HL-60 (cell line): ENCODE data around the gene FAM186B.

Source experiments
- DNase-seq, 2 experiments: peaks; one replicate each; pipeline ENCODE4 v3.0.0-alpha.2; 2010 to 2020; ENCODE audit warnings: low read depth in 1 of 2, low spot score in 1 of 2
- H3K27ac ChIP-seq: fragments of 250-450 bp; sonication (Bioruptor Pico); replicated peaks from 2 replicates; pipeline ENCODE4 v1.5.1; 2020; ENCODE audit warnings: mild to moderate bottlenecking, moderate library complexity
- H3K27me3 ChIP-seq: fragments of 250-450 bp; sonication (Bioruptor Pico); 2 replicates; pipeline ENCODE4 v1.5.1; 2021; ENCODE audit warnings: mild to moderate bottlenecking, moderate library complexity; ENCODE audit not compliant: insufficient read depth, poor library complexity, severe bottlenecking
- H3K4me3 ChIP-seq: replicated peaks from 2 replicates; pipeline ENCODE4 v1.5.1; 2011; ENCODE audit warnings: mild to moderate bottlenecking, control low read depth, low read length; ENCODE audit not compliant: insufficient read depth
- GABPA ChIP-seq: IDR thresholded peaks from 2 replicates; pipeline ENCODE4 v1.6.1; 2012; ENCODE audit warnings: low read depth
- POLR2AphosphoS5 ChIP-seq: IDR thresholded peaks from 2 replicates; pipeline ENCODE4 v1.6.1; 2012; ENCODE audit warnings: low read depth
- SPI1 ChIP-seq: IDR thresholded peaks from 2 replicates; pipeline ENCODE4 v1.6.1; 2012; ENCODE audit warnings: low read depth, mild to moderate bottlenecking, borderline replicate concordance
- TF ChIP-seq, protein P1 (sequence below): IDR thresholded peaks from one replicate; pipeline ENCODE4 v1.5.1; 2011; ENCODE audit warnings: low read length, control low read depth, inconsistent platforms; ENCODE audit not compliant: insufficient read depth
- TF ChIP-seq, protein P2 (sequence below): IDR thresholded peaks from 2 replicates; pipeline ENCODE4 v1.6.1; 2012; ENCODE audit warnings: low read depth; ENCODE audit not compliant: insufficient replicate concordance

The FAM186B gene

DNA sequence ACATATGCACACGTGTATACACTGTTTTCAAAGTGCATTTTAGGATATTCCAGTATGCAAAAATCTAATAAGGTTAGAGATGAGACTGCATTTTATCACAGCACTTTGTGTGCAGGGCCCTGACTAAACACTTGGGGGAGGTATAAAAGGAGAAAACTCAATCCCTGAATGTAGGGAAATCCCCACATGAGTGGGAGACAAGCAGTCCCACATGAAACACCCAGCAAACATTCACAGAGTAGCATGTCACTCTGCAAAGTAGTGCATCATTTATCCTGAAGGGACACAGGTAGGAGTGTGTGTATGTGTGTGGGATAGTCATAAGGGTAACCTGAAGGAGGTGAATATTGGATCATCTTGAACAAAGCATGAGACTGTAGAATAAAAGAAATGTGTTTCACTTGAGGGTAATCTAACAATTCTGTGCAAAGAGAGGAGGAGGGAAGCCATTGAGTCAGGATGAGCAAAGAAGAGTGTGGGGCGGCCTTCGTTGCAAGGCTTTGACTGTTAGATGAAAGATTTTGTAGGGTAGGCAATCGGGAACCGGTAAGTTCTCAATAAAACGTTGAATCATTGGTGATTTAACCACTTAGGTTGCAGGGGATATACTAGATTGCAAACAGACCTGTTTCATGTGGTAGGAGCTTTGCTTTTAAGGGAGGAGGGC lies 20.9 kb upstream of the FAM186B start:
- DNase-seq = no peak
- no peaks in the 10 kb centered on the region for H3K27me3 ChIP-seq
- H3K4me3 ChIP-seq = no peak overlapping the region
- H3K27ac ChIP-seq = no peak overlapping the region
- TF ChIP-seq, protein P1, sequence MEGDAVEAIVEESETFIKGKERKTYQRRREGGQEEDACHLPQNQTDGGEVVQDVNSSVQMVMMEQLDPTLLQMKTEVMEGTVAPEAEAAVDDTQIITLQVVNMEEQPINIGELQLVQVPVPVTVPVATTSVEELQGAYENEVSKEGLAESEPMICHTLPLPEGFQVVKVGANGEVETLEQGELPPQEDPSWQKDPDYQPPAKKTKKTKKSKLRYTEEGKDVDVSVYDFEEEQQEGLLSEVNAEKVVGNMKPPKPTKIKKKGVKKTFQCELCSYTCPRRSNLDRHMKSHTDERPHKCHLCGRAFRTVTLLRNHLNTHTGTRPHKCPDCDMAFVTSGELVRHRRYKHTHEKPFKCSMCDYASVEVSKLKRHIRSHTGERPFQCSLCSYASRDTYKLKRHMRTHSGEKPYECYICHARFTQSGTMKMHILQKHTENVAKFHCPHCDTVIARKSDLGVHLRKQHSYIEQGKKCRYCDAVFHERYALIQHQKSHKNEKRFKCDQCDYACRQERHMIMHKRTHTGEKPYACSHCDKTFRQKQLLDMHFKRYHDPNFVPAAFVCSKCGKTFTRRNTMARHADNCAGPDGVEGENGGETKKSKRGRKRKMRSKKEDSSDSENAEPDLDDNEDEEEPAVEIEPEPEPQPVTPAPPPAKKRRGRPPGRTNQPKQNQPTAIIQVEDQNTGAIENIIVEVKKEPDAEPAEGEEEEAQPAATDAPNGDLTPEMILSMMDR = no peak
- no peak for TF ChIP-seq POLR2AphosphoS5
- no peak for TF ChIP-seq GABPA
- TF ChIP-seq SPI1 = no peak
- TF ChIP-seq, protein P2, sequence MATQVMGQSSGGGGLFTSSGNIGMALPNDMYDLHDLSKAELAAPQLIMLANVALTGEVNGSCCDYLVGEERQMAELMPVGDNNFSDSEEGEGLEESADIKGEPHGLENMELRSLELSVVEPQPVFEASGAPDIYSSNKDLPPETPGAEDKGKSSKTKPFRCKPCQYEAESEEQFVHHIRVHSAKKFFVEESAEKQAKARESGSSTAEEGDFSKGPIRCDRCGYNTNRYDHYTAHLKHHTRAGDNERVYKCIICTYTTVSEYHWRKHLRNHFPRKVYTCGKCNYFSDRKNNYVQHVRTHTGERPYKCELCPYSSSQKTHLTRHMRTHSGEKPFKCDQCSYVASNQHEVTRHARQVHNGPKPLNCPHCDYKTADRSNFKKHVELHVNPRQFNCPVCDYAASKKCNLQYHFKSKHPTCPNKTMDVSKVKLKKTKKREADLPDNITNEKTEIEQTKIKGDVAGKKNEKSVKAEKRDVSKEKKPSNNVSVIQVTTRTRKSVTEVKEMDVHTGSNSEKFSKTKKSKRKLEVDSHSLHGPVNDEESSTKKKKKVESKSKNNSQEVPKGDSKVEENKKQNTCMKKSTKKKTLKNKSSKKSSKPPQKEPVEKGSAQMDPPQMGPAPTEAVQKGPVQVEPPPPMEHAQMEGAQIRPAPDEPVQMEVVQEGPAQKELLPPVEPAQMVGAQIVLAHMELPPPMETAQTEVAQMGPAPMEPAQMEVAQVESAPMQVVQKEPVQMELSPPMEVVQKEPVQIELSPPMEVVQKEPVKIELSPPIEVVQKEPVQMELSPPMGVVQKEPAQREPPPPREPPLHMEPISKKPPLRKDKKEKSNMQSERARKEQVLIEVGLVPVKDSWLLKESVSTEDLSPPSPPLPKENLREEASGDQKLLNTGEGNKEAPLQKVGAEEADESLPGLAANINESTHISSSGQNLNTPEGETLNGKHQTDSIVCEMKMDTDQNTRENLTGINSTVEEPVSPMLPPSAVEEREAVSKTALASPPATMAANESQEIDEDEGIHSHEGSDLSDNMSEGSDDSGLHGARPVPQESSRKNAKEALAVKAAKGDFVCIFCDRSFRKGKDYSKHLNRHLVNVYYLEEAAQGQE = no peak

DNA sequence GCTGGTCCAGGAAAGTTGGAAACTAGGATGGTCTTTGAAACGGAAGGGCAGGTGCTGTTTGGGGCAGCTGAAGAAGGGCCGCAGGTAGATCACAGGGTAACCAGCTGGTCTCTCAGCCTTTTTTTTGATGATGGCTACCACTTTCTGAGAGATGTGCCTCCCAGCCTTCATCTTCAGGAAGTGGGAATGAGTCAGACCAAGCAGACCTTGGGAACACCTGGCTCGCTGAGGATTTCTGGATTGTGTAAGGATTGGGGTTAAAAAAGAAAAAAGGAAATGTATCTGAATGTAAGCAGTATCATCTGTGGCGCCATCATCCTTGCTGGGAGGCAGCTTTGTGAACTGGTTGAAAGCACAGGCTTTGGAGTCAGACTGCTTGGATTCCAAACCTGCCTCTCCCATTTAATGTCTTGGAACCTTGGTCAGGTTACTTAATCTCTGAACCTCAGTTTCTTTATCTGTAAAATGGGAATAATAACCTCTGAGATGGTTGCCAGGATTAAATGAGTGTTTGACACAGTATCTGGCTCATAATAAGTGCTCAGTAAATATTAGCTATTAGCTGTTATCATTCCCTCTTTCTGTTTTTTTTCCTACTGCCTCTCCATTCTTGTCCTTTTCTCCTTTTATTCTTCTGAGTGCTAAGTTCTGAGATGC lies 19.6 kb upstream of the FAM186B start:
- H3K27me3 ChIP-seq = no peaks in the 10 kb centered on the region
- no peak overlapping the region for H3K27ac ChIP-seq
- no peak overlapping the region for H3K4me3 ChIP-seq
- TF ChIP-seq, protein P2 = no peak
- TF ChIP-seq, protein P1 = no peak
- TF ChIP-seq SPI1 = no peak
- TF ChIP-seq POLR2AphosphoS5 = no peak
- TF ChIP-seq GABPA = no peak
- DNase-seq = peak in 1 of 2 experiments; percentile 7

DNA sequence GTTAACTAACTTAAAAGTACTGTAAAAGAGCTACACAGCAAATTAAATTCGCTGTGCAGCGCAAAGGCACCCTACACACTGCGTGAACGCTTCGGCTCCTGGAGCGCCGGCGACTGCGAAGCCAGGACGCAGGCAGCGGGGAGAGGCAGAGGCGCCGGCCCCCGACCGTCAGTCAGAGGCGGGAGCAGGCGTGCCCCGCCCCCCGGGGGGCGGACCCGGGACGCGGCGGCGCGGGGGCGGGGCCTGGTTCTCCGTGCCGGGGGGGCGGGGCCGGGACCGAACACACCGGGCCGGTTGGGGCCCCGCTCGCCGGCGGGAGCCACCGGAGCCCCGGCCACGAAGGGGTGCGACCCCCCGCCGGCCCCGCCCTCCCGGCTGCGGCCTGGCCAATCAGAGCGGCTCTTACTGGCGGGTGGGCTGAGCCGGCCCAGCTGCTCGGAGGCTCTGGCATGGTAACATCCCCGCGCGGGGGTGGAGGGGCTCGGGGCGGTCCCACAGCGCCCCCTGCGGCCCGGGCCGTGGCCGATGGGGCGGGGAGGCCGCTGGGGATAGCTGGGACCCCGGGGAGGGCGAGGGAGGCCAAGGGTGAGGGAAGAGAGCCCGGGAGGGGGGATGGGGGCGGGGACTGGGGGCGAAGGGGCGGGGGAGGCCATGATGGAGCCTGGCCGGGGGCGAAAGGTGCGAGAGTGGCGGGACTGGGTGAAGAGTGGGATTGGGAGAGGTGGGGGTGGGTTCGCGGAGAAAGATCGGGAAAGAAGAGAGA lies 17.9 kb upstream of the FAM186B start, which contains the start of gene PRPF40B:
Gene PRPF40B, plus strand, starts transcription at position 420 of the 763 bp plus-strand sequence. Its CDS starts 30 bp downstream, at position 450.
- Histone ChIP-seq H3K4me3 (peak within 1 kb of the TSS; percentile 51), H3K27ac (peak within 1 kb of the TSS; percentile 34), H3K27me3 (no peaks in the 10 kb centered on the region)
- TF ChIP-seq SPI1 = no peak
- TF ChIP-seq, protein P2 = peak; percentile 11
- TF ChIP-seq, protein P1 = peak; percentile 1
- no peak for TF ChIP-seq GABPA
- peak; percentile 54; the same call in 1 of the 2 replicates for TF ChIP-seq POLR2AphosphoS5
- DNase-seq = peak; percentile 75 to 81
